GM23338 (cell line): ENCODE data around the gene SLC6A11. TPM values are rescaled to one million over a fixed set of nuclear protein-coding genes. Genes with fewer than 3 reads are reported as not detected.

Experiments
- ATAC-seq: fragments of 200-7000 bp; cut with Tn5 transposase; 3 replicates; pipeline ENCODE4 v1.9.1; 2020
- DNase-seq: peaks from one replicate; pipeline ENCODE4 v3.0.0-alpha.2; 2015; ENCODE audit warnings: low spot score
- H2AFZ ChIP-seq: fragments of 200-600 bp; sonication (generic); 2 replicates; pipeline ENCODE4 v1.8.0; 2016; ENCODE audit warnings: antibody characterized with exemption, mild to moderate bottlenecking, moderate library complexity
- H3F3A ChIP-seq: fragments of 200-600 bp; sonication (generic); replicated peaks from 2 replicates; pipeline ENCODE4 v1.8.0; 2017; ENCODE audit warnings: antibody characterized with exemption, mixed run types, low read depth
- H3K27ac ChIP-seq: fragments of 200-600 bp; sonication (generic); 2 replicates; pipeline ENCODE4 v1.6.1; 2016; ENCODE audit warnings: low read depth
- H3K27me3 ChIP-seq: fragments of 200-600 bp; sonication (generic); 2 replicates; pipeline ENCODE4 v1.8.0; 2016; ENCODE audit warnings: mild to moderate bottlenecking, mixed run types, moderate library complexity; ENCODE audit not compliant: insufficient read depth
- H3K36me3 ChIP-seq: fragments of 200-600 bp; sonication (generic); 2 replicates; pipeline ENCODE4 v1.8.0; 2016; ENCODE audit warnings: mild to moderate bottlenecking; ENCODE audit not compliant: insufficient read depth
- H3K4me1 ChIP-seq: fragments of 200-600 bp; sonication (generic); 2 replicates; pipeline ENCODE4 v1.8.0; 2016; ENCODE audit warnings: mild to moderate bottlenecking, moderate library complexity; ENCODE audit not compliant: insufficient read depth
- H3K4me2 ChIP-seq: fragments of 200-600 bp; sonication (generic); 2 replicates; pipeline ENCODE4 v1.7.1; 2017; ENCODE audit warnings: mixed run types
- H3K4me3 ChIP-seq: fragments of 200-600 bp; sonication (generic); 2 replicates; pipeline ENCODE4 v1.6.1; 2016; ENCODE audit warnings: mixed run types
- H3K79me2 ChIP-seq: fragments of 200-600 bp; sonication (generic); replicated peaks from 2 replicates; pipeline ENCODE4 v1.8.0; 2017; ENCODE audit warnings: mild to moderate bottlenecking; ENCODE audit not compliant: insufficient read depth
- H3K9me2 ChIP-seq: fragments of 200-600 bp; sonication (generic); 2 replicates; pipeline ENCODE4 v1.8.0; 2017; ENCODE audit not compliant: insufficient read depth
- H4K20me1 ChIP-seq: fragments of 200-600 bp; sonication (generic); replicated peaks from 2 replicates; pipeline ENCODE4 v1.8.0; 2017; ENCODE audit warnings: mild to moderate bottlenecking; ENCODE audit not compliant: insufficient read depth
- H3K27ac Mint-ChIP-seq: 2 replicates; pipeline ENCODE4 v1.8.0; 2020; ENCODE audit warnings: inconsistent platforms, mild to moderate bottlenecking, moderate library complexity, mixed read lengths
- H3K27me3 Mint-ChIP-seq: 3 replicates; pipeline ENCODE4 v1.8.0; 2022; ENCODE audit warnings: low read depth, mild to moderate bottlenecking, moderate library complexity, mixed read lengths, inconsistent platforms; ENCODE audit not compliant: insufficient read depth, poor library complexity
- H3K36me3 Mint-ChIP-seq: 3 replicates; pipeline ENCODE4 v1.8.0; 2021; ENCODE audit warnings: low read depth, mild to moderate bottlenecking, inconsistent platforms, moderate library complexity, mixed read lengths
- H3K4me1 Mint-ChIP-seq: 3 replicates; pipeline ENCODE4 v1.8.0; 2020; ENCODE audit warnings: mild to moderate bottlenecking, inconsistent platforms, mixed read lengths
- H3K4me3 Mint-ChIP-seq: 3 replicates; pipeline ENCODE4 v1.8.0; 2021; ENCODE audit warnings: moderate library complexity, mild to moderate bottlenecking, inconsistent platforms, mixed read lengths
- H3K9me3 Mint-ChIP-seq: 3 replicates; pipeline ENCODE4 v1.8.0; 2020; ENCODE audit warnings: moderate library complexity, mild to moderate bottlenecking, inconsistent platforms, mixed read lengths
- CREB1 ChIP-seq: fragments of 250-450 bp; sonication (Bioruptor Pico); IDR thresholded peaks from 2 replicates; pipeline ENCODE4 v1.5.0; 2020; ENCODE audit warnings: low read depth, mild to moderate bottlenecking, moderate library complexity
- CTCF ChIP-seq, 2 experiments: fragments of 200-600 bp in 1 of 2; sonication (generic) in 1 of 2; conservative IDR thresholded peaks; 2 replicates each; pipeline versions ENCODE4 v1.5.1 to v1.6.1; 2016 to 2017; ENCODE audit warnings: antibody characterized with exemption in 2 of 2, low read depth in 2 of 2, mild to moderate bottlenecking in 2 of 2, moderate library complexity in 1 of 2
- ETS1 ChIP-seq: IDR thresholded peaks from 2 replicates; pipeline ENCODE4 v1.6.1; 2016; ENCODE audit warnings: antibody characterized with exemption
- EZH2 ChIP-seq: fragments of 200-600 bp; sonication (generic); IDR thresholded peaks from one replicate; pipeline ENCODE4 v1.8.0; 2017; ENCODE audit warnings: antibody characterized with exemption, mild to moderate bottlenecking, low read depth; ENCODE audit not compliant: unreplicated experiment
- EZH2phosphoT487 ChIP-seq: fragments of 200-600 bp; sonication (generic); IDR thresholded peaks from one replicate; pipeline ENCODE4 v1.8.1; 2018; ENCODE audit warnings: antibody characterized with exemption; ENCODE audit not compliant: unreplicated experiment
- JUNB ChIP-seq: IDR thresholded peaks from one replicate; pipeline ENCODE4 v1.6.1; 2016; ENCODE audit warnings: antibody characterized with exemption; ENCODE audit not compliant: unreplicated experiment
- NANOG ChIP-seq: IDR thresholded peaks from 2 replicates; pipeline ENCODE4 v1.6.1; 2016; ENCODE audit warnings: antibody characterized with exemption, borderline replicate concordance
- POLR2AphosphoS5 ChIP-seq: IDR thresholded peaks from 2 replicates; pipeline ENCODE4 v1.6.1; 2016; ENCODE audit warnings: antibody characterized with exemption, low read depth
- STAT1 ChIP-seq: IDR thresholded peaks from one replicate; pipeline ENCODE4 v1.6.1; 2016; ENCODE audit warnings: antibody characterized with exemption; ENCODE audit not compliant: unreplicated experiment
- ZNF114 ChIP-seq: fragments of 250-450 bp; sonication (Bioruptor Pico); IDR thresholded peaks from 2 replicates; pipeline ENCODE4 v1.5.0; 2020; ENCODE audit warnings: mild to moderate bottlenecking, moderate library complexity
- ZNF331 ChIP-seq: fragments of 250-450 bp; sonication (Bioruptor Pico); IDR thresholded peaks from 2 replicates; pipeline ENCODE4 v1.5.0; 2020; ENCODE audit warnings: low read depth, mild to moderate bottlenecking, moderate library complexity
- ZNF462 ChIP-seq: fragments of 250-450 bp; sonication (Bioruptor Pico); IDR thresholded peaks from 2 replicates; pipeline ENCODE4 v1.5.0; 2020; ENCODE audit warnings: mild to moderate bottlenecking, moderate library complexity
- polyA plus RNA-seq: library from polyadenylated mRNA; unstranded; fragments of >200 nt; fragmentation: Nextera tagmentation; extraction: Ambion mirVana; gene quantifications from 2 replicates; pipeline ENCODE4 v1.2.1, GENCODE V29; 2016
- total RNA-seq: library from RNA; depleted of rRNA; stranded (reverse); fragments of >200 nt; shearing (Covaris generic); gene quantifications from 2 replicates; pipeline ENCODE4 v1.2.3, GENCODE V29; 2014
- TF ChIP-seq, protein P1 (sequence below): IDR thresholded peaks from one replicate; pipeline ENCODE4 v1.6.1; 2018; ENCODE audit warnings: antibody characterized with exemption; ENCODE audit not compliant: unreplicated experiment

Gene SLC6A11
- total and polyA plus RNA-seq, 2 experiments from 2014 or later = 0.47 to 1.1 TPM

GRCh38 chr3:10814623-10815022 is 1.4 kb upstream of the SLC6A11 start:
- Histone ChIP-seq H3K79me2 (no peaks in the 10 kb centered on the region), H2AFZ (no peak overlapping the region), H3K27me3 (peaks cover 39% of the 10 kb centered on the region), H3K4me3 (no peak overlapping the region), H3K9me2 (0 out of 2 replicates have a peak, but pooled peaks cover 5% of the 10 kb centered on the region), H3K4me2 (no peak overlapping the region), H3K27ac (no peak overlapping the region), H3K4me1 (no peaks in the 10 kb centered on the region), H3K36me3 (no peaks in the 10 kb centered on the region; the same call in 1 of the 2 replicates), H3F3A (no peaks in the 10 kb centered on the region), H4K20me1 (no peaks in the 10 kb centered on the region)
- H3K4me1 Mint-ChIP-seq = no peaks in the 10 kb centered on the region; the same call in 1 of the 3 replicates
- ATAC-seq = no peak
- H3K36me3 Mint-ChIP-seq = no peaks in the 10 kb centered on the region
- H3K9me3 Mint-ChIP-seq = 0 out of 3 replicates have a peak, but pooled peaks cover 3% of the 10 kb centered on the region
- H3K4me3 Mint-ChIP-seq = no peak overlapping the region
- no peak overlapping the region for H3K27ac Mint-ChIP-seq
- TF ChIP-seq CTCF (conservative IDR thresholded peaks at IDR 0.05; ENCODE audit: low read depth in 2 of 2) (no peak), EZH2phosphoT487 (no peak), ZNF331 (CRISPR knock-in tag) (no peak), NANOG (no peak), JUNB (no peak), STAT1 (no peak), ZNF462 (CRISPR knock-in tag) (no peak), CREB1 (CRISPR knock-in tag) (no peak), EZH2 (no peak), POLR2AphosphoS5 (no peak), ETS1 (no peak), ZNF114 (CRISPR knock-in tag) (no peak)
- TF ChIP-seq, protein P1, sequence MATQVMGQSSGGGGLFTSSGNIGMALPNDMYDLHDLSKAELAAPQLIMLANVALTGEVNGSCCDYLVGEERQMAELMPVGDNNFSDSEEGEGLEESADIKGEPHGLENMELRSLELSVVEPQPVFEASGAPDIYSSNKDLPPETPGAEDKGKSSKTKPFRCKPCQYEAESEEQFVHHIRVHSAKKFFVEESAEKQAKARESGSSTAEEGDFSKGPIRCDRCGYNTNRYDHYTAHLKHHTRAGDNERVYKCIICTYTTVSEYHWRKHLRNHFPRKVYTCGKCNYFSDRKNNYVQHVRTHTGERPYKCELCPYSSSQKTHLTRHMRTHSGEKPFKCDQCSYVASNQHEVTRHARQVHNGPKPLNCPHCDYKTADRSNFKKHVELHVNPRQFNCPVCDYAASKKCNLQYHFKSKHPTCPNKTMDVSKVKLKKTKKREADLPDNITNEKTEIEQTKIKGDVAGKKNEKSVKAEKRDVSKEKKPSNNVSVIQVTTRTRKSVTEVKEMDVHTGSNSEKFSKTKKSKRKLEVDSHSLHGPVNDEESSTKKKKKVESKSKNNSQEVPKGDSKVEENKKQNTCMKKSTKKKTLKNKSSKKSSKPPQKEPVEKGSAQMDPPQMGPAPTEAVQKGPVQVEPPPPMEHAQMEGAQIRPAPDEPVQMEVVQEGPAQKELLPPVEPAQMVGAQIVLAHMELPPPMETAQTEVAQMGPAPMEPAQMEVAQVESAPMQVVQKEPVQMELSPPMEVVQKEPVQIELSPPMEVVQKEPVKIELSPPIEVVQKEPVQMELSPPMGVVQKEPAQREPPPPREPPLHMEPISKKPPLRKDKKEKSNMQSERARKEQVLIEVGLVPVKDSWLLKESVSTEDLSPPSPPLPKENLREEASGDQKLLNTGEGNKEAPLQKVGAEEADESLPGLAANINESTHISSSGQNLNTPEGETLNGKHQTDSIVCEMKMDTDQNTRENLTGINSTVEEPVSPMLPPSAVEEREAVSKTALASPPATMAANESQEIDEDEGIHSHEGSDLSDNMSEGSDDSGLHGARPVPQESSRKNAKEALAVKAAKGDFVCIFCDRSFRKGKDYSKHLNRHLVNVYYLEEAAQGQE = no peak
- DNase-seq = no peak
- H3K27me3 Mint-ChIP-seq = peaks cover 39% of the 10 kb centered on the region
